Epithelial cell of esophagus (primary cell): ENCODE data around the gene SCO2.

Experiments
- DNase-seq: peaks from one replicate; pipeline ENCODE4 v3.0.0; 2010; ENCODE audit warnings: low read depth
- H3K4me3 ChIP-seq: 2 replicates; pipeline ENCODE4 v1.5.1; 2011; ENCODE audit warnings: mild to moderate bottlenecking, low read length, control low read depth
- TF ChIP-seq, protein P1 (sequence below): IDR thresholded peaks from 2 replicates; pipeline ENCODE4 v1.5.1; 2011; ENCODE audit warnings: low read depth, mild to moderate bottlenecking, low read length, control low read depth, inconsistent platforms; ENCODE audit not compliant: insufficient read depth; ENCODE audit errors: missing control alignments

The SCO2 gene

DNA sequence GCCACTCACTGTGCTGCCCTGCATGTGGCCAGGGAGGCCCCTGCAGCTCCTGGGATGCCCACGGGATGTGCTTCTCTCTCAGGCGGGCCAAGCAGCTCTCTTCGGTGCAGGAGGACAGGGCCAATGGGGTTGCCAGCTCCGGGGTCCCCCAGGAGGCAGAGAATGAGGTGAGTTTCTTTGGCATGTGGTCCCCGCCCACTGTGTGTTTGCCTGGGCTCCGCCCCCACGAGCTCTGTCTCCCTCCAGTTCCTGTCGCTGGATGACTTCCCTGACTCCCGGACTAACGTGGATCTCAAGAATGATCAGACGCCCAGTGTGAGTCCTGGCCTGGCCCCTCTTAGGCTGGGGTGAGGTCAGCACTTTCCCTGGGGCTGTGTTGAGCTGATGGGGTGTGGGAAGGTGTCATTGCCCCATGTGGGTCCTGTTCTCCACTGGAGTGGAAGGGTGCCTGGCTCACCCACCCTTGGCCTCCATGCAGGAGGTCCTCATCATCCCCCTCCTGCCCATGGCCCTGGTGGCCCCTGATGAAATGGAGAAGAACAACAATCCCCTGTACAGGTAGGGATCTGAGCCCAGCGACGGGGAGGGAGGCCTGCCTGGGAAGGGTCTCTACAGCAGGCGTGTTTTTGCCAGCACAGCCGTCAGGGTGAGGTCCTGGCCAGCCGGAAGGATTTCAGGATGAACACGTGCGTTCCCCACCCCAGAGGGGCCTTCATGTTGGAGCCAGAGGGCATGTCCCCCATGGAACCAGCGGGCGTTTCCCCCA, 7.7 kb downstream of the SCO2 start:
- no peak for DNase-seq
- TF ChIP-seq, protein P1, sequence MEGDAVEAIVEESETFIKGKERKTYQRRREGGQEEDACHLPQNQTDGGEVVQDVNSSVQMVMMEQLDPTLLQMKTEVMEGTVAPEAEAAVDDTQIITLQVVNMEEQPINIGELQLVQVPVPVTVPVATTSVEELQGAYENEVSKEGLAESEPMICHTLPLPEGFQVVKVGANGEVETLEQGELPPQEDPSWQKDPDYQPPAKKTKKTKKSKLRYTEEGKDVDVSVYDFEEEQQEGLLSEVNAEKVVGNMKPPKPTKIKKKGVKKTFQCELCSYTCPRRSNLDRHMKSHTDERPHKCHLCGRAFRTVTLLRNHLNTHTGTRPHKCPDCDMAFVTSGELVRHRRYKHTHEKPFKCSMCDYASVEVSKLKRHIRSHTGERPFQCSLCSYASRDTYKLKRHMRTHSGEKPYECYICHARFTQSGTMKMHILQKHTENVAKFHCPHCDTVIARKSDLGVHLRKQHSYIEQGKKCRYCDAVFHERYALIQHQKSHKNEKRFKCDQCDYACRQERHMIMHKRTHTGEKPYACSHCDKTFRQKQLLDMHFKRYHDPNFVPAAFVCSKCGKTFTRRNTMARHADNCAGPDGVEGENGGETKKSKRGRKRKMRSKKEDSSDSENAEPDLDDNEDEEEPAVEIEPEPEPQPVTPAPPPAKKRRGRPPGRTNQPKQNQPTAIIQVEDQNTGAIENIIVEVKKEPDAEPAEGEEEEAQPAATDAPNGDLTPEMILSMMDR, result no peak
- no peak overlapping the region for H3K4me3 ChIP-seq

DNA sequence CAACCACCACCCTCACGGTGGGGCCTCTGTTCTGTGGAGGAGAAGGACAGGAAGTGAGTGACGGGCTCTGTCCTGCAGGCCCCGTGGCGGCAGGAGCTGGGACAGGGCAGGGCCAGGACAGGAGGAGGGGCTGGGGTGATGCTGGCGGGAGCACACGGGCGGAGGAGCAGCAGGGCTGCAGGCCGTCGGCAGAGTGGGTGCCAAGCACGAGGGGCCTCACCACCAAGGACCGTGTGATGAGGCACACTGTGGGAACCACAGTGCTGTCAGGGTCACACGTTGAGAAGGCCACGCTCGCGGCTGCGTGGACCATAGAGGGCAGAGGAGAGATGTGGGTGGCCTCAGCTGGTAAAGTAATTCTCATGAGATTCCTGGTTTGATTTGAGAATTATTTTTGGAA, 8.5 kb downstream of the SCO2 start:
- TF ChIP-seq, protein P1, result no peak
- DNase-seq, result no peak
- no peak overlapping the region for H3K4me3 ChIP-seq

DNA sequence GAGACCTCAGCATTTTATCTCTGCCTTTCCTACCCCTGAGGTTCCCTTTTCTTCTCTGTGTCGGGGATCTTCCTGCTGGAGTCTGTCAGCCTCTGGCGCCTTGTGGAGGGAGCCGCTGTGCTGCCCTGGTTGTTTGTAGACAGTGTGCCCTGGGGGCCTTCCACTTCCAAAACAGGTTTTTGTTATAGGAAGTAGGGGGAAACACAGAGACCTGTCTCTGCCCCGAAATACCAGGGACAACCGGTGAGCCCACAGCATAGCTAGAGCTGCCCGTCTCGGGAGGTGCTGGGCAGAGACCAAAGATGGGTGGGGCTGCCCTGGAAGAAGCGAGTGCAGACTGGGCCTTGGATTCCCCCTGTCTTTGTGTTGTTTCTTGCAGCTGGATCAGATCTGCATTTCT, 9.3 kb downstream of the SCO2 start:
- no peak overlapping the region for H3K4me3 ChIP-seq
- no peak for DNase-seq
- TF ChIP-seq, protein P1, result no peak

DNA sequence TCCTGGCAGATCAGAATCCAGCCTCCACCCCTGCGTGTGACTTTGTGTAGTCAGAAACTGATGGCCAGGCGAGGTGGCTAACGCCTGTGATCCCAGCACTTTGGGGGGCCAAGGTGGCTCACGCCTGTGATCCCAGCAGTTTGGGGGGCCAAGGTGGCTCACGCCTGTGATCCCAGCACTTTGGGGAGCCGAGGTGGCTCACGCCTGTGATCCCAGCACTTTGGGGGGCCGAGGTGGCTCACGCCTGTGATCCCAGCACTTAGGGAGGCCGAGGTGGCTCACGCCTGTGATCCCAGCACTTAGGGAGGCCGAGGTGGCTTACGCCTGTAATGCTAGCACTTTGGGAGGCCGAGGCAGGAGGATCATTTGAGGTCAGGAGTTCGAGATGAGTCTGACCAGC, 12.2 kb downstream of the SCO2 start:
- TF ChIP-seq, protein P1, result no peak
- no peak overlapping the region for H3K4me3 ChIP-seq
- no peak for DNase-seq

DNA sequence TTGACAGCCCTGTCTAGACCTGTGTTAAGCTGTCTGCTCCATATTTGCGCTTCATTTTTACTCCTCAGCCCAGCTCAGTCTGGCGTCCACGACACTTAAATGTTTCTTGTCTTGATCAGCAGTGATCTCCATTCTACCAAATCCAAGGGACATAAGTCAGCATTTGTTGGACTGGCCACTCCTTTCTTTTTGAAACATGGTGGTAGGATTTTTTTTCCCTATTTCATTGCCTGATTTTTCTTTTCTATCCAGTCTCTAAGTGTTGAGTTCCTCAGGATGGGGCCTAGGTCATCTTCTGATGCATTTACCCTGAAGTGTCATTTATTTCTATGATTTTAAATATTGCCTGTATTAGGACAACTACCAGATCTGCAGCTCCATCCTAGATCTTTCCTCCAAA, 16.5 kb downstream of the SCO2 start:
- DNase-seq, result no peak
- peak overlapping the region; percentile 65 for H3K4me3 ChIP-seq
- TF ChIP-seq, protein P1, result no peak

DNA sequence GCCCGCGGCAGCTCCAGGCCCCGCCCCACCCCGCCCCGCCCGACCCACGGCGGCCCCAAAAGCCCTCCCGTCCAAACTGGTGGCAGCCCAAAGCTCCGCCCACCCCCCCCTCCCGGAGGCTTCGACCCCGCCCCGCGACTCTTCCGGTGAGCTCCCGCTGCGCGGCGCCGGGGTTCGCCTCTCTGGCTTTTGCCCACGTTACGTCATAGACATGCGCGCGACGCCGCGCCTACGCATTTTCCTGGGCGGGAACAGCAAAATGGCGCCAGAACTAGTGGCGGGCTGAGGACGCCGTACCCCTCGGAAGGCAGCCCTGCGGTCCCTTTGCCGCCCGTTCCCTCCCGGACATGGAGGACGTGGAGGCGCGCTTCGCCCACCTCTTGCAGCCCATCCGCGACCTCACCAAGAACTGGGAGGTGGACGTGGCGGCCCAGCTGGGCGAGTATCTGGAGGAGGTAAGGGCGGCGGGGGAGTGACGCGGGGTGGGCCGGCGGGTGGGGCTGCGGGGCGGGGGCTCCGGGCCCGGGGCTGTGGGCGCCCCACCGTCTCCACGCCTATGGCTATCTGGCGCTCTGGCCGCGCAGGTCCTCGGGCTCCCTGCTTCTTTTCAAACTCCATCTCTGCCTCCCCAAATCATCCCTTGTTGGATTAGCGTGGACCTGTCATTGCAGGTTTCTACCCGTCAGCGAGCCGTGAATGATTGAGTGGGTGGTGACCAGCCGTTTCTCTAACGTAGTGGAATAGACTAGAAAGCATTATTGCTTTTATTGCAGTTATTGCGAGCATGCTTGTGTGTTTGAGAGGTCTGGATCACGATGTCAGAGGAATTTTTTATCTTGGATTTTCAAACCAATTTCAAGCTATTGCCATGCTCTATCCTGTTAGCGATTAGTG, 17.2 kb downstream of the SCO2 start, which contains the start of gene NCAPH2:
NCAPH2 (plus strand) TSS at position 234 of the 894 bp plus-strand sequence; CDS start at position 348, 114 bp downstream.
- peak within 1 kb of the TSS; percentile 90 for H3K4me3 ChIP-seq
- DNase-seq, result peak; percentile 98
- TF ChIP-seq, protein P1, result no peak
